Erythroblast (primary cell): ENCODE results near the gene BACH2.

Source experiments
- GATA1 ChIP-seq: IDR thresholded peaks from 2 replicates; pipeline ENCODE4 v1.6.1; 2011; ENCODE audit warnings: low read depth, mild to moderate bottlenecking, control low read depth, low read length, moderate library complexity
- POLR2A ChIP-seq: IDR thresholded peaks from 2 replicates; pipeline ENCODE4 v1.6.1; 2011; ENCODE audit warnings: mild to moderate bottlenecking, low read length

DNA sequence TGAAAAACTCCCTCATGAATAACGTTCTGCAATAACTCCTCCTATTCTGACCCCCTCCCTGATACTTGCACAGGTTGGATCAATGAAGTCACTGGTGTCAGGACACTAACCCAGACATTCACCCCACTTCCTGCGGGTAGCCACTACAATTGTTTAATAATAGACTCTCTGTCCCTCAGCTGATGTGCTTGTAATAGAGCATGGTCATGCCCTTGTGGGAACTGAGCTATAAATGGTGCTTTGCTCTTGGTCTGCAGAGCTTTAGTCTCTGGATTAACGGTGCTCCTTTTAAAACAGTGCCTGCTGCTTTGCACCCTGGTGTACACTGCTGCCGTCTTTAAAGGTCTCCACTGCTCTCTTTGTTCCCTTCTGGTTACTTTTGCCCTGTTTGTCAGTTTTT, 127.3 kb downstream of the BACH2 start:
- TF ChIP-seq POLR2A (no peak), GATA1 (no peak)
